ENCODE data around the gene HEATR9.

Gene HEATR9

DNA sequence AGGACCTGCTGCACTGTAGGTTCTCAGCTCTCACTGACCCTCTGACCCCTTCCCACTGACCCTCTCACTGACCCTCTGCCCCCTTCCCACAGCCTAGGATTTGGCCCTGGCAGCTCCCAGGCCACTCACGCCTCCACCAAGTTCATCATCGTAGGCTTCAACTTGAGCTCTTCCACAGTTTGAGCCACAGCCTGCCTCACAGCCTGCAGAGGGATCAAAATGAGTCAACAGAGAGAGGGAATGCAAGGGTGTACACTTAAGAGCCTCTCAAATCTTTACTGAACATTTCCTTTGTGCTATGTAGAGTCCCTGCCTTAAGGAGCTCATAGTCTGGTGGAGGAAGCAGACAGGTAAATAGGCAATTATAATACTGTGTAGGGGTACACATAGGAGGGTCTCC is 12.1 kb downstream of the HEATR9 start:
- no peak for DNase-seq

- DNase-seq = no peak
These were observed 12.7 kb downstream of the HEATR9 start for GRCh38 chr17:35855965-35856364.

DNA sequence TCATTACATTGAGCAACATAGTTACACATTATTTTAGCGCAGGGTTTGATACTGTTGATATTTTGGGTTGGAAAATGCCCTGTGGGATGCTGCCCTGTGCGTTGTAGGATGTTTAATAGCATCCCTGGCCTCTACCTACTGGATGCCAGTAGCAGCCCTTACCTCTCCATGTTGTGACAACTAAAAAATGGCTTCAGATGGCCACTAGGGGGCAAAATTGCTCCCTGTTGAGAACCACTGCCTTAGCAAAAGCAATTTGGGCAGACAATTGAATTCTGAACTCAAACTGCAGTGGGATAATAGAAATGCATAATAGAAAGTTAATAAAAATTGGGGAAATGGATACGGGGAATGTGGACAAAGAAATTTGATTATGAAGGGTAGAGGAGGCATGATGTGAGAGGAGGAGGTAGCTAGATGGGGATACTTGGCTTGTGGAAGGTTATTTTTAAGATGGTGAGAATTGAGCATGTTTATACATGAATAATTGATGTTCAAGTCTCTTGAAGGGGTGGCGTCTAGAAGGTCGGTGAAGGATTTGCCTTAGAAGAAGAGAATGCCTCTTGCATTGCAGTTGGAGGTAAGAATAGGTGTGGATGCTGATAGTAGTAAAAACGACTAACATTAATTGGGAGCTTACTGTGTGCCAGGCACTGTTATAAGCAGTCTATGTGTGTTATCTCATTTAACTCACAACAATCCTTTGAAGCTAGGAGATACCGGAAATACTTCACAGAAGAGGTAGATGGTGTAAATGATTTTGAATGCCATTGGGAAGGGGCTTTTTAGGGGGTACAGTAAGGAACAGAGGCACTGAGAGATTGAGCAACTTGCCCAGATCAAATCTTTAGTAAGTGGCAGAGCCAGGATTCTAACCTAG is 19.0 kb downstream of the HEATR9 start:
- peak; percentile 50 to 63 for DNase-seq

DNA sequence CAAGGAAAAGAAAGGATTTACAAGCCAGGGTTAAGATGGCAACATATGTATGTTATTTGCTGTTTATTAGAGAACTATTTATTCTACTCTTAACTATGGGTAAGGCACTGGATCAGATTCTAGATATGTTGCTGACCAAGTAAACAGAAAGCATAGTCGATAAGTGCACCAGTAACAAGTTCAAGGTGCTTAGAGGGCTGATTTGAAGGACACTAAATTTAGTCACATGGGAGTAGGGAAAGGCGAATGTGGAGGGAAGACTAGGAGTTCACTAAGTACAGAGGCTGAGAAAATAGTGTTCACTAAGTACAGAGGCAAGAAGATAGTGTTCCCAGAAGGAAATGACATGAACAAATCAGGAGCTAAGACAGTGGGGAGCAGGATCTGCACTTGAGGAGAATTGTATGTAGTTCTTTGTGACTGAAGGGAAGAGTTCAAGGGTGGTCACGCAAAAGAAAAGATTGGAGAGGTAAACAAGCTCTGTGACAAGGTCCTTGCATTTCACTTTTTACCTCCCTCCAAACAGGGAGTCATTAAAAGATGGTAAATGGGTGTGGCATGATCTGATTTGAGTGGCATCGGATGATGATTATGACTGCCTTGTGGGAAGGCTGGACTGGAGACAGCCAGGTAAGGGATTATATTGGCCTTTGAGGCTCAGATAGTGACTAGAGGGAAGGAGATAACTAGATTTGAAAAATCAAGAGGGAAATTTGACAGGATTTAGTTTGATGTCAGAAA is 20.9 kb downstream of the HEATR9 start:
- no peak for DNase-seq

- DNase-seq = no peak
These were observed 21.7 kb downstream of the HEATR9 start for GRCh38 chr17:35847006-35847405.

DNA sequence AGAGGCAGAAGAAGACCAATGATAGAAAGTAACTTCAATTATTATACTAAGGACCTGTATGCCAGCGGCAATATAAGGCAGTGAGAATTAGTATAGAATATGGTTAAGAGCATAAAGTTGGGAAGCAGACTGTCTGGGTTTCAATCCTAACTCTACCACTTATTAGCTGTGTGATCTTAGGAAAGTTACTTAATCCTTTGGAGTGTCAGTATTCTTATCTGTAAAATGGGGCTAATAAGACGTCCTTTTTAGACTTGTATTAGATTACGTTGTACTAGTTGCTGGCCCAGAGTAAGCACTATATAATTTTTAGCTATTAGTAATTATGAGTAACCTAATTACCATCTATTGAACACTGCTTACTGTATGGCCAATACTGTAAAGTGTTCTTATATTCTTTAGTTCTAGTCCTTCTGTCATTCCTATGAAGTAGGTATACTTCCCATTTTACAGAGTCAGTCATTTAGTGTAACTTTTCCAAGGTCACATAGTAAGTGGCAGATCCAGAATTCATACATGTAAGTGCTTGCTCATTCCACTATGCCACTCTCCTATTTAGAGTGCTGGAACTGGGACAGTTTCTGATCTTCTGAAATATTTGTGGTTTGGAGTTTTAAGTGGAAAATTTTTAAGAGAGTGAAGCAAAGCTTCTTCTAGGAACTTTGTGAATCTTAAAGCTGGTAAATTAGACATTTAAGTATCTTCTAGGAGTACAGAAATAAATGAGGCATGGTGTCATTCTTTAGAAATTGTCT is 22.5 kb downstream of the HEATR9 start:
- no peak for DNase-seq

GRCh38 chr17:35844547-35844946 is 24.1 kb downstream of the HEATR9 start:
- no peak for DNase-seq

- no peak for DNase-seq
These were observed 25.0 kb downstream of the HEATR9 start for GRCh38 chr17:35843698-35844097.

- DNase-seq = no peak
These were observed 26.5 kb downstream of the HEATR9 start for GRCh38 chr17:35842239-35842638.

DNA sequence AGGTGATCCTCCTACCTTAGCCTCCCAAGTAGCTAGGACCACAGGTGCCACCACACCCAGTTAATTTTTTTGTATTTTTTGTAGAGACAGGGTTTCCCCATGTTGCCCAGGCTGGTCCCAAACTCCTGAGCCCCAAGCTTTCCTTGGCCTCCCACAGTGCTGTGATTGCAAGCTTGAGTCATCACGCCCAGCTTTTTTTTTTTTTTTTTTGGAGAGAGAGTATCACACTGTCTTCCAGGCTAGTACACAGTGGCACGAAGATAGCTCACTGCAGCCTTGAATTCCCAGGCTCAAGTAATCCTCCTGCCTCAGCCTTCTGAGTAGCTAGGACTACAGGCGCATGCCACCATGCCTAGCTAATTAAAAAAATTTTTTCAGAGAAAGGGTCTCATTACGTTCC is 27.2 kb downstream of the HEATR9 start:
- no peak for DNase-seq

- no peak for DNase-seq
These were observed 27.6 kb downstream of the HEATR9 start for GRCh38 chr17:35841101-35841500.

- DNase-seq = no peak
These were observed 43.5 kb downstream of the HEATR9 start for GRCh38 chr17:35825206-35825605.

DNA sequence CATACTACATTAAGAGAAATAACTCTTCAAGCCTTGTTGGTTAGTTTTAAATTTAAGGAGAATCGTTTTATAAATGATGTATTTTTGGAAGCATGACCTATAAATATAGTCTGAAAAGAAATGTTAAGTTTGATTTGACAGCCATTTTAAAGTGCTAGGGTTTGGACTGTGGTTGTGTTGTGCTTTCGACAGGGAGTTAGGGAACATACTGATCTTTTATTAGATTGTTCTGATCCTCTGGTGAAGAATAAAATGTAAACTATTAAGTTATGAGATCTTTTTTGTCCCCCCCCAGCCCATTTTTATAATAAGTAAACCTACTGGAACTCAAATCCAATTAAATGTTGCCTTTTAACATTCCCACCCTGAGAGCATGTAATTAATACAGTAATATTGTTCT is 47.4 kb downstream of the HEATR9 start:
- no peak for DNase-seq

DNA sequence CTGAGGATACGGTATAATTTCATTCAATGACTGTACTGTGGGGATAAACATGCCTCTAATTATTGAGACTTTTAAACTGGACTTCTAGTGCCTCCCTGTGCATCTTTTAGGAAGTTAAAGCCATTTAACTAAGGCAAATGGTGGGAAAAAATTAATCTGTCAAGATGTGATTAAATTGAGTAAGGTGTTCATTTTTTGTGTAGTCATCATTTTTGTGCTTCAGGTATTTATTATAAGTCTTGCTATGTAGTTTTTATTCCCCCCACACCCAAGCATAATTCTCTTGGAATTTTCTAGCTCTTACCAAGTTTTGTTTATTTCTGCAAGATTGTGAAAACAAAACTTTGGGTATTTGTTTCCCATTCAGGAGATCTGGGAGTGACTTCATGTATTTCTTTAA is 49.2 kb downstream of the HEATR9 start:
- DNase-seq = no peak

- DNase-seq = no peak
These were observed 51.5 kb downstream of the HEATR9 start for GRCh38 chr17:35817196-35817595.

DNA sequence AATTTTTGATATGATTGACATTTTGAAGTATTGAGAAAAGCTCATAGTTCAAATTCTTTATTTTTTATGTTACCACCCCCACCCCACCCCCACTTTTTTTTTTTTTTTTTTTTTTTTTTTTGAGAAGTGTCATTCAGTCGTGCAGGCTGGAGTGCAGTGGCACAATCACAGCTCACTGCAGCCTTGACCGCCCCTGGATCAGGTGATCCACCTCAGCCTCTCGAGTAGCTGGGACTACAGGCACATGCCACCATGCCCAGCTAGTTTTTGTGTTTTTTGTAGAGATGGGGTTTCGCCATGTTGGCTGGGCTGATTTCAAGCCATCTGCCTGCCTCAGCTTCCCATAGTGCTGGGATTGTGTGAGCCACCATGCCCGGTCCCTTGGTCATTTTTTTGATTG is 52.0 kb downstream of the HEATR9 start:
- DNase-seq = no peak

GRCh38 chr17:35812456-35812855 is 56.2 kb downstream of the HEATR9 start:
- no peak for DNase-seq

GRCh38 chr17:35811759-35812158 is 56.9 kb downstream of the HEATR9 start:
- DNase-seq = no peak

DNA sequence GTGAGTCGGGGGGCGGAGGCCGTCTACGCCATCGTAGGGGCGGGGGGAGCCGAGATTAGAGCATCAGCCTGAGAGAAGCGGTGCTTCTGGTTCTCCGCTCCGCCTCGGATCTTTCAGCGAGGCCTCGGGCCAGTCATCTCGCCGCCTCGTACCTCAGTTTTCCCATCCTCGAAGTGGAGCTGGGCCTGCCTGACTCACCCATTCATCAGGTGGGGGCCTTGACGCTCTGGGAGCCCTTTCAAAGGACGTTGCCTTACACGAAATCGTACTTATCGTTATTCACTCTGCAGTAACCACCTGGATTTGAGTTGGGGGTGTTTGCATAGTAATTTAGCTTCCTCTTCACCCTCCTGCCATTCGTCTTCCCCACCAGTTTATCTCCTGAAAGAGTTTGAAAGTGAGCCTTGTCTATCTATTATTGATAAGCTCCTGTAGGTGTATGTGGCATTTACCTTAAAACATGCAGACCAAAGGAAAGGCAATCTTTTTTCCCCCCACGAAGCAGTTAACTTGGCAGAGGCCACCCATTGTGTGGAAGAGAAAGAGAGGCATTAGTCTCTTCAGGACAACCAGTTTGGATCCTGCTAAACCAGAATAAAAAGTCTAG is 58.7 kb downstream of the HEATR9 start:
- DNase-seq = no peak

- peak; percentile 91 to 95 for DNase-seq
These were observed 59.5 kb downstream of the HEATR9 start, which contains the start of gene TAF15 for GRCh38 chr17:35808962-35809854. TAF15 (plus strand) TSS chr17:35809484; CDS start chr17:35809570, 86 bp downstream.

GRCh38 chr17:35808240-35808961 is 60.3 kb downstream of the HEATR9 start:
- no peak for DNase-seq

Data from activated CD4-positive, alpha-beta T cell treated with anti-CD3 and anti-CD28 coated beads for 4 hours (primary cell).